ENCODE measurements around the gene MESP2. TPM values are rescaled to one million over a fixed set of nuclear protein-coding genes. Genes with fewer than 3 reads are reported as not detected.

Gene MESP2
- total and polyA plus RNA-seq, 3 experiments from 2014 or later = not detected

Other genes with a start within 250 kb of the MESP2 start
- 10 to 100 TPM; 14.0 TPM for gene TICRR, start 200.9 kb upstream of the MESP2 start, total RNA-seq
- not detected for gene TICRR, start 200.9 kb upstream of the MESP2 start, polyA plus RNA-seq
- gene KIF7, start 120.9 kb upstream of the MESP2 start, total RNA-seq = 1 to 10 TPM; 2.4 to 2.7 TPM
- gene KIF7, start 120.9 kb upstream of the MESP2 start, polyA plus RNA-seq = not detected
- under 1 TPM; 0.35 to 0.50 TPM for gene PLIN1, start 97.0 kb upstream of the MESP2 start, total RNA-seq
- not detected for gene PLIN1, start 97.0 kb upstream of the MESP2 start, polyA plus RNA-seq
- 1 to 10 TPM; 2.9 to 3.5 TPM for gene PEX11A, start 85.6 kb upstream of the MESP2 start, total RNA-seq
- 2.8 TPM for gene PEX11A, start 85.6 kb upstream of the MESP2 start, polyA plus RNA-seq
- gene WDR93, start 85.5 kb upstream of the MESP2 start, total RNA-seq = not detected
- gene WDR93, start 85.5 kb upstream of the MESP2 start, polyA plus RNA-seq = 0.08 TPM
- gene MESP1, start 25.1 kb upstream of the MESP2 start, total RNA-seq = 1 to 10 TPM; 5.3 to 5.6 TPM
- 0.60 TPM for gene MESP1, start 25.1 kb upstream of the MESP2 start, polyA plus RNA-seq
- gene ANPEP, start 38.5 kb downstream of the MESP2 start, total RNA-seq = under 1 TPM; 0.85 to 1.00 TPM
- gene ANPEP, start 38.5 kb downstream of the MESP2 start, polyA plus RNA-seq = not detected
- 10 to 100 TPM; 23.5 to 24.5 TPM for gene AP3S2, start 117.7 kb downstream of the MESP2 start, total RNA-seq
- gene AP3S2, start 117.7 kb downstream of the MESP2 start, polyA plus RNA-seq = 35.8 TPM
- gene ARPIN, start 136.6 kb downstream of the MESP2 start, total RNA-seq = under 1 TPM; 0.02 TPM
- gene ARPIN, start 136.6 kb downstream of the MESP2 start, polyA plus RNA-seq = not detected
- 10 to 100 TPM; 13.2 TPM for gene ZNF710, start 225.0 kb downstream of the MESP2 start, total RNA-seq
- 2.6 TPM for gene ZNF710, start 225.0 kb downstream of the MESP2 start, polyA plus RNA-seq

All from CD8-positive, alpha-beta memory T cell (primary cell).